Measurements from ENCODE around the gene FGFBP2.

The FGFBP2 gene

GRCh38 chr4:15971068-15971801 is 8.3 kb upstream of the FGFBP2 start:
- no peaks in the 10 kb centered on the region for H3K4me1 ChIP-seq (ENCODE audit: control extremely low read depth in 1 of 4, control insufficient read depth in 4 of 4, insufficient read depth in 4 of 4, low read length in 3 of 4)
- H3K4me3 ChIP-seq (ENCODE audit: control insufficient read depth in 1 of 7, extremely low read depth in 1 of 7, insufficient read depth in 4 of 7, low read depth in 2 of 7, low read length in 6 of 7), result no peak overlapping the region
- WGBS (ENCODE audit: insufficient coverage), result 93% methylated on average over 7 of the region's 9 CpGs
- no peaks in the 10 kb centered on the region for H3K27me3 ChIP-seq (replicated peaks in 2 of 5; ENCODE audit: control insufficient read depth in 4 of 5, insufficient read depth in 5 of 5, low read length in 4 of 5)
- ChIA-PET CTCF (interaction anchor here (0.7 to 1.4 kb wide), 2 partner anchors 15 to 89 kb away, joined by 3 read pairs; no protein-coding TSS in a partner anchor), POLR2A (no interaction called here)
- H3K27ac ChIP-seq (ENCODE audit: insufficient read depth in 1 of 2, low read depth in 1 of 2, low read length in 2 of 2, poor library complexity in 1 of 2, severe bottlenecking in 2 of 2), result no peak overlapping the region
- DNase-seq, result no peak
- peaks cover 0 to 4% (median 1%) of the 10 kb centered on the region in 5 experiments for H3K9me3 ChIP-seq (ENCODE audit: control extremely low read depth in 1 of 5, control insufficient read depth in 4 of 5, insufficient read depth in 2 of 5, low read depth in 1 of 5, low read length in 4 of 5)
- H3K36me3 ChIP-seq (ENCODE audit: control insufficient read depth in 4 of 4, insufficient read depth in 4 of 4, low read length in 3 of 4), result peaks cover 8 to 71% (median 40%) of the 10 kb centered on the region in 4 experiments

- Histone ChIP-seq H3K27ac (ENCODE audit: insufficient read depth in 1 of 2, low read depth in 1 of 2, low read length in 2 of 2, poor library complexity in 1 of 2, severe bottlenecking in 2 of 2) (no peak overlapping the region), H3K27me3 (replicated peaks in 2 of 5; ENCODE audit: control insufficient read depth in 4 of 5, insufficient read depth in 5 of 5, low read length in 4 of 5) (no peaks in the 10 kb centered on the region), H3K4me3 (ENCODE audit: control insufficient read depth in 1 of 7, extremely low read depth in 1 of 7, insufficient read depth in 4 of 7, low read depth in 2 of 7, low read length in 6 of 7) (no peak overlapping the region), H3K36me3 (ENCODE audit: control insufficient read depth in 4 of 4, insufficient read depth in 4 of 4, low read length in 3 of 4) (peaks cover 3 to 48% (median 29%) of the 10 kb centered on the region in 4 experiments), H3K9me3 (ENCODE audit: control extremely low read depth in 1 of 5, control insufficient read depth in 4 of 5, insufficient read depth in 2 of 5, low read depth in 1 of 5, low read length in 4 of 5) (peaks cover 0 to 6% (median 1%) of the 10 kb centered on the region in 5 experiments), H3K4me1 (ENCODE audit: control extremely low read depth in 1 of 4, control insufficient read depth in 4 of 4, insufficient read depth in 4 of 4, low read length in 3 of 4) (peaks cover 0 to 5% (median 3%) of the 10 kb centered on the region in 4 experiments)
- DNase-seq, result no peak
- ChIA-PET CTCF (interaction anchor here (0.9 to 1.5 kb wide), 3 partner anchors 10 to 33 kb away, joined by 3 to 4 read pairs (median 3); no protein-coding TSS in a partner anchor), POLR2A (no interaction called here)
- 100% methylated on average over 6 of the region's 11 CpGs for WGBS (ENCODE audit: insufficient coverage)
Measured at GRCh38 chr4:15968551-15969300, 5.8 kb upstream of the FGFBP2 start.

GRCh38 chr4:15965325-15965724 is 2.4 kb upstream of the FGFBP2 start:
- peaks cover 0 to 17% (median 11%) of the 10 kb centered on the region in 4 experiments for H3K36me3 ChIP-seq (ENCODE audit: control insufficient read depth in 4 of 4, insufficient read depth in 4 of 4, low read length in 3 of 4)
- H3K27ac ChIP-seq (ENCODE audit: insufficient read depth in 1 of 2, low read depth in 1 of 2, low read length in 2 of 2, poor library complexity in 1 of 2, severe bottlenecking in 2 of 2), result no peak overlapping the region
- peak in 2 of 3 donors; percentile 37 to 40 for DNase-seq
- peaks cover 0 to 6% (median 1%) of the 10 kb centered on the region in 5 experiments for H3K9me3 ChIP-seq (ENCODE audit: control extremely low read depth in 1 of 5, control insufficient read depth in 4 of 5, insufficient read depth in 2 of 5, low read depth in 1 of 5, low read length in 4 of 5)
- POLR2A ChIA-PET, result interaction anchor here (0.6 to 0.8 kb wide), 2 partner anchors 11 to 40 kb away, joined by 3 read pairs; no protein-coding TSS in a partner anchor
- no peaks in the 10 kb centered on the region for H3K27me3 ChIP-seq (replicated peaks in 2 of 5; ENCODE audit: control insufficient read depth in 4 of 5, insufficient read depth in 5 of 5, low read length in 4 of 5)
- WGBS (ENCODE audit: insufficient coverage), result 88% methylated on average over 4 of the region's 5 CpGs
- peaks cover 5 to 15% (median 10%) of the 10 kb centered on the region in 4 experiments for H3K4me1 ChIP-seq (ENCODE audit: control extremely low read depth in 1 of 4, control insufficient read depth in 4 of 4, insufficient read depth in 4 of 4, low read length in 3 of 4)
- CTCF ChIA-PET, result interaction anchor here (0.6 to 5.8 kb wide), 4 partner anchors 11 to 159 kb away, joined by 3 to 43 read pairs (median 8); no protein-coding TSS in a partner anchor
- H3K4me3 ChIP-seq (ENCODE audit: control insufficient read depth in 1 of 7, extremely low read depth in 1 of 7, insufficient read depth in 4 of 7, low read depth in 2 of 7, low read length in 6 of 7), result no peak overlapping the region

- DNase-seq, result peak in 2 of 3 donors; percentile 17 to 38
- 78% methylated on average over 2 of the region's 5 CpGs for WGBS (ENCODE audit: insufficient coverage)
- Histone ChIP-seq H3K9me3 (ENCODE audit: control extremely low read depth in 1 of 5, control insufficient read depth in 4 of 5, insufficient read depth in 2 of 5, low read depth in 1 of 5, low read length in 4 of 5) (peaks cover 0 to 6% (median 1%) of the 10 kb centered on the region in 5 experiments), H3K36me3 (ENCODE audit: control insufficient read depth in 4 of 4, insufficient read depth in 4 of 4, low read length in 3 of 4) (peaks cover 0 to 11% (median 9%) of the 10 kb centered on the region in 4 experiments), H3K4me1 (ENCODE audit: control extremely low read depth in 1 of 4, control insufficient read depth in 4 of 4, insufficient read depth in 4 of 4, low read length in 3 of 4) (peaks cover 5 to 15% (median 10%) of the 10 kb centered on the region in 4 experiments), H3K27ac (ENCODE audit: insufficient read depth in 1 of 2, low read depth in 1 of 2, low read length in 2 of 2, poor library complexity in 1 of 2, severe bottlenecking in 2 of 2) (no peak overlapping the region), H3K4me3 (ENCODE audit: control insufficient read depth in 1 of 7, extremely low read depth in 1 of 7, insufficient read depth in 4 of 7, low read depth in 2 of 7, low read length in 6 of 7) (no peak overlapping the region), H3K27me3 (replicated peaks in 2 of 5; ENCODE audit: control insufficient read depth in 4 of 5, insufficient read depth in 5 of 5, low read length in 4 of 5) (no peaks in the 10 kb centered on the region)
- CTCF ChIA-PET, result interaction anchor here (0.7 to 5.8 kb wide), 8 partner anchors 8 to 246 kb away, joined by 3 to 43 read pairs (median 4); no protein-coding TSS in a partner anchor
- POLR2A ChIA-PET, result no interaction called here
Measured at GRCh38 chr4:15964159-15964558, 1.2 kb upstream of the FGFBP2 start.

- H3K9me3 ChIP-seq (ENCODE audit: control extremely low read depth in 1 of 5, control insufficient read depth in 4 of 5, insufficient read depth in 2 of 5, low read depth in 1 of 5, low read length in 4 of 5), result peaks cover 0 to 6% (median 1%) of the 10 kb centered on the region in 5 experiments
- ChIA-PET CTCF (interaction anchor here (0.6 to 5.8 kb wide), 9 partner anchors 10 to 303 kb away, joined by 3 to 43 read pairs (median 4); no protein-coding TSS in a partner anchor), POLR2A (no interaction called here)
- peaks cover 5 to 15% (median 10%) of the 10 kb centered on the region in 4 experiments for H3K4me1 ChIP-seq (ENCODE audit: control extremely low read depth in 1 of 4, control insufficient read depth in 4 of 4, insufficient read depth in 4 of 4, low read length in 3 of 4)
- H3K36me3 ChIP-seq (ENCODE audit: control insufficient read depth in 4 of 4, insufficient read depth in 4 of 4, low read length in 3 of 4), result peaks cover 0 to 5% (median 3%) of the 10 kb centered on the region in 4 experiments
- DNase-seq, result peak; percentile 29 to 89 (median 87)
- WGBS (ENCODE audit: insufficient coverage), result 0% methylated on average over 2 of the region's 4 CpGs
- no peaks in the 10 kb centered on the region for H3K27me3 ChIP-seq (replicated peaks in 2 of 5; ENCODE audit: control insufficient read depth in 4 of 5, insufficient read depth in 5 of 5, low read length in 4 of 5)
- no peak overlapping the region for H3K27ac ChIP-seq (ENCODE audit: insufficient read depth in 1 of 2, low read depth in 1 of 2, low read length in 2 of 2, poor library complexity in 1 of 2, severe bottlenecking in 2 of 2)
- peak overlapping the region in 2 of 7 experiments; percentile 23 to 46 for H3K4me3 ChIP-seq (ENCODE audit: control insufficient read depth in 1 of 7, extremely low read depth in 1 of 7, insufficient read depth in 4 of 7, low read depth in 2 of 7, low read length in 6 of 7)
Measured at GRCh38 chr4:15963576-15963975, 601 bp upstream of the FGFBP2 start.

- H3K4me3 ChIP-seq (ENCODE audit: control insufficient read depth in 1 of 7, extremely low read depth in 1 of 7, insufficient read depth in 4 of 7, low read depth in 2 of 7, low read length in 6 of 7), result no peak overlapping the region
- H3K27me3 ChIP-seq (replicated peaks in 2 of 5; ENCODE audit: control insufficient read depth in 4 of 5, insufficient read depth in 5 of 5, low read length in 4 of 5), result no peaks in the 10 kb centered on the region
- H3K9me3 ChIP-seq (ENCODE audit: control extremely low read depth in 1 of 5, control insufficient read depth in 4 of 5, insufficient read depth in 2 of 5, low read depth in 1 of 5, low read length in 4 of 5), result peaks cover 0 to 6% (median 0%) of the 10 kb centered on the region in 5 experiments
- H3K4me1 ChIP-seq (ENCODE audit: control extremely low read depth in 1 of 4, control insufficient read depth in 4 of 4, insufficient read depth in 4 of 4, low read length in 3 of 4), result peaks cover 5 to 15% (median 10%) of the 10 kb centered on the region in 4 experiments
- H3K36me3 ChIP-seq (ENCODE audit: control insufficient read depth in 4 of 4, insufficient read depth in 4 of 4, low read length in 3 of 4), result no peaks in the 10 kb centered on the region
- ChIA-PET POLR2A (no interaction called here), CTCF (interaction anchor here (0.8 to 5.8 kb wide), 16 partner anchors 8 to 482 kb away, joined by 3 to 43 read pairs (median 3); no protein-coding TSS in a partner anchor)
- DNase-seq, result no peak
- 87% methylated on average over 6 of the region's 16 CpGs for WGBS (ENCODE audit: insufficient coverage)
- H3K27ac ChIP-seq (ENCODE audit: insufficient read depth in 1 of 2, low read depth in 1 of 2, low read length in 2 of 2, poor library complexity in 1 of 2, severe bottlenecking in 2 of 2), result no peak overlapping the region
Measured at GRCh38 chr4:15961781-15962510, 1.0 kb downstream of the FGFBP2 start.
